Liver (tissue), 3 donors: ENCODE measurements around the gene PRC1.

ENCODE experiments used
- FOXA1 ChIP-seq: IDR thresholded peaks from 2 replicates; pipeline ENCODE4 v1.6.1; 2016; ENCODE audit warnings: antibody characterized with exemption
- FOXA2 ChIP-seq: IDR thresholded peaks from 2 replicates; pipeline ENCODE4 v1.6.1; 2016; ENCODE audit warnings: antibody characterized with exemption
- JUND ChIP-seq, 2 donors: IDR thresholded peaks; 2 replicates each; pipeline ENCODE4 v1.6.1; 2016; ENCODE audit warnings: antibody characterized with exemption in 2 of 2
- RXRA ChIP-seq, 2 donors: IDR thresholded peaks; 2 replicates each; pipeline ENCODE4 v1.6.1; 2017 to 2018; ENCODE audit warnings: antibody characterized with exemption in 2 of 2, mild to moderate bottlenecking in 1 of 2
- SP1 ChIP-seq: IDR thresholded peaks from 2 replicates; pipeline ENCODE4 v1.6.1; 2018; ENCODE audit warnings: antibody characterized with exemption, mild to moderate bottlenecking
- YY1 ChIP-seq: IDR thresholded peaks from 2 replicates; pipeline ENCODE4 v1.6.1; 2016; ENCODE audit warnings: antibody characterized with exemption, mild to moderate bottlenecking
- TF ChIP-seq, protein P1 (sequence below): fragments of 150-350 bp; IDR thresholded peaks from 2 replicates; pipeline ENCODE4 v1.5.1; 2017; ENCODE audit warnings: improper control_type of control experiment, low read depth, low read length; ENCODE audit not compliant: missing input control
- TF ChIP-seq, protein P2 (sequence below): IDR thresholded peaks from 2 replicates; pipeline ENCODE4 v1.6.1; 2016; ENCODE audit warnings: antibody characterized with exemption, mild to moderate bottlenecking
- TF ChIP-seq, protein P3 (sequence below): IDR thresholded peaks from 2 replicates; pipeline ENCODE4 v1.6.1; 2016; ENCODE audit warnings: antibody characterized with exemption
- TF ChIP-seq, protein P4 (sequence below): IDR thresholded peaks from 2 replicates; pipeline ENCODE4 v1.6.1; 2016; ENCODE audit warnings: antibody characterized with exemption
- donor health status: healthy.
- donor health status: healthy.

DNA sequence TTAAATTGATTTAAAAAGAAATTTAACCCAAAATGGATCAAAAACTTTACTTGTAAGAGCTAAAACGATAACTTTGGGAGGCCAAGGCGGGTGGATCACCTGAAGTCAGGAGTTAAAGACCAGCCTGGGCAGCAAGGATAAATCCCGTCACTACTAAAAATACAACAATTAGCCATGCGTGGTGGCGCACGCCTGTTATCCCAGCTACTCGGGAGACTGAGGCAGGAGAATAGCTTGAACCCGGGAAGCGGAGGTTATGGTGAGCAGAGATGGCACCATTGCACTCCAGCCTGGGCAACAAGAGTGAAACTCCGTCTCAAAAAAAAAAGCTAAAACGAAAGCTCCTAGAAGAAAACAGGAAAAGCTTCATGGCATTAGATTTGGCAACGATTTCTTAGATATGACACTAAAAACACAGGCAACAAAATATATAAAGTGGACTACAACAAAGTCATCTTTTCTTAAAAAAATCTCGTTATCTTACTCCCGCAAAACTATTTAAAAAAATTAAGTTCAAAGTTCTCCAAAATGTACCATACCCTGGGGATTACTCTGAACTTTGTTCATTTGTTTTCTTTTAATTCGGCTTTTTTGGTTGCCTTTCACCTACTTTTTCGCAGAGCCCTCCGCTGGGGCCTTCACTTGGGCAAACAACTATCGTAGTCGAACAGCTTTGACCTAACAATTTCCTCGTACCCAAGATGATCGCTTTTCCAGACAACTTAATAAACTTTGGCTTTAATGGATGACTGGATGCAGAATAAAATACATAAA is 64.9 kb downstream of the PRC1 start:
- no peak for TF ChIP-seq YY1
- no peak for TF ChIP-seq JUND (IDR thresholded peaks at IDR 0.05)
- no peak for TF ChIP-seq FOXA2
- TF ChIP-seq, protein P1, sequence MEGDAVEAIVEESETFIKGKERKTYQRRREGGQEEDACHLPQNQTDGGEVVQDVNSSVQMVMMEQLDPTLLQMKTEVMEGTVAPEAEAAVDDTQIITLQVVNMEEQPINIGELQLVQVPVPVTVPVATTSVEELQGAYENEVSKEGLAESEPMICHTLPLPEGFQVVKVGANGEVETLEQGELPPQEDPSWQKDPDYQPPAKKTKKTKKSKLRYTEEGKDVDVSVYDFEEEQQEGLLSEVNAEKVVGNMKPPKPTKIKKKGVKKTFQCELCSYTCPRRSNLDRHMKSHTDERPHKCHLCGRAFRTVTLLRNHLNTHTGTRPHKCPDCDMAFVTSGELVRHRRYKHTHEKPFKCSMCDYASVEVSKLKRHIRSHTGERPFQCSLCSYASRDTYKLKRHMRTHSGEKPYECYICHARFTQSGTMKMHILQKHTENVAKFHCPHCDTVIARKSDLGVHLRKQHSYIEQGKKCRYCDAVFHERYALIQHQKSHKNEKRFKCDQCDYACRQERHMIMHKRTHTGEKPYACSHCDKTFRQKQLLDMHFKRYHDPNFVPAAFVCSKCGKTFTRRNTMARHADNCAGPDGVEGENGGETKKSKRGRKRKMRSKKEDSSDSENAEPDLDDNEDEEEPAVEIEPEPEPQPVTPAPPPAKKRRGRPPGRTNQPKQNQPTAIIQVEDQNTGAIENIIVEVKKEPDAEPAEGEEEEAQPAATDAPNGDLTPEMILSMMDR = no peak
- TF ChIP-seq, protein P2, sequence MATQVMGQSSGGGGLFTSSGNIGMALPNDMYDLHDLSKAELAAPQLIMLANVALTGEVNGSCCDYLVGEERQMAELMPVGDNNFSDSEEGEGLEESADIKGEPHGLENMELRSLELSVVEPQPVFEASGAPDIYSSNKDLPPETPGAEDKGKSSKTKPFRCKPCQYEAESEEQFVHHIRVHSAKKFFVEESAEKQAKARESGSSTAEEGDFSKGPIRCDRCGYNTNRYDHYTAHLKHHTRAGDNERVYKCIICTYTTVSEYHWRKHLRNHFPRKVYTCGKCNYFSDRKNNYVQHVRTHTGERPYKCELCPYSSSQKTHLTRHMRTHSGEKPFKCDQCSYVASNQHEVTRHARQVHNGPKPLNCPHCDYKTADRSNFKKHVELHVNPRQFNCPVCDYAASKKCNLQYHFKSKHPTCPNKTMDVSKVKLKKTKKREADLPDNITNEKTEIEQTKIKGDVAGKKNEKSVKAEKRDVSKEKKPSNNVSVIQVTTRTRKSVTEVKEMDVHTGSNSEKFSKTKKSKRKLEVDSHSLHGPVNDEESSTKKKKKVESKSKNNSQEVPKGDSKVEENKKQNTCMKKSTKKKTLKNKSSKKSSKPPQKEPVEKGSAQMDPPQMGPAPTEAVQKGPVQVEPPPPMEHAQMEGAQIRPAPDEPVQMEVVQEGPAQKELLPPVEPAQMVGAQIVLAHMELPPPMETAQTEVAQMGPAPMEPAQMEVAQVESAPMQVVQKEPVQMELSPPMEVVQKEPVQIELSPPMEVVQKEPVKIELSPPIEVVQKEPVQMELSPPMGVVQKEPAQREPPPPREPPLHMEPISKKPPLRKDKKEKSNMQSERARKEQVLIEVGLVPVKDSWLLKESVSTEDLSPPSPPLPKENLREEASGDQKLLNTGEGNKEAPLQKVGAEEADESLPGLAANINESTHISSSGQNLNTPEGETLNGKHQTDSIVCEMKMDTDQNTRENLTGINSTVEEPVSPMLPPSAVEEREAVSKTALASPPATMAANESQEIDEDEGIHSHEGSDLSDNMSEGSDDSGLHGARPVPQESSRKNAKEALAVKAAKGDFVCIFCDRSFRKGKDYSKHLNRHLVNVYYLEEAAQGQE = no peak
- TF ChIP-seq, protein P3, sequence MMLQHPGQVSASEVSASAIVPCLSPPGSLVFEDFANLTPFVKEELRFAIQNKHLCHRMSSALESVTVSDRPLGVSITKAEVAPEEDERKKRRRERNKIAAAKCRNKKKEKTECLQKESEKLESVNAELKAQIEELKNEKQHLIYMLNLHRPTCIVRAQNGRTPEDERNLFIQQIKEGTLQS = no peak
- no peak for TF ChIP-seq SP1
- no peak for TF ChIP-seq RXRA (IDR thresholded peaks at IDR 0.05)
- TF ChIP-seq FOXA1 = no peak
- TF ChIP-seq, protein P4, sequence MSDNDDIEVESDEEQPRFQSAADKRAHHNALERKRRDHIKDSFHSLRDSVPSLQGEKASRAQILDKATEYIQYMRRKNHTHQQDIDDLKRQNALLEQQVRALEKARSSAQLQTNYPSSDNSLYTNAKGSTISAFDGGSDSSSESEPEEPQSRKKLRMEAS = no peak
